Measurements from ENCODE around the gene NACA2.

The NACA2 gene

DNA sequence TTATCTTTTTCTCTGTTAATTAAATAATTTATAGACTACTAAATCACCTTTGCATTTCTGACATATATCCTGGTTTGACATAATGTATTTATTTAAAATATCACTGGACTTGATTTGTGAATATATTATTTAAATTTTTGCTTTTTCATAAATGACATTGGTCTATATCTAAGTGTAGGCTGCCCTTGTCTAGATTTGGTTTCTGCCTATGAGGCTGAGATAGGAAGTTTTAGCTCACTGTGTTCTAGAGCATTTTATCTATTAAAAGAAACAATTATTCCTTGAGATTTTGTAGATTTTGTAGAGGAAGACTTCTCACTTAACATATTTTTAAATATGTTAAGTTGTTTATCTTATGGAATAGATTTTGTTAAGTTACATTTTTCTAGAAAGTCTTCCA, 43.9 kb downstream of the NACA2 start:
- no peak for DNase-seq (ENCODE audit: low read depth in 2 of 2)

DNA sequence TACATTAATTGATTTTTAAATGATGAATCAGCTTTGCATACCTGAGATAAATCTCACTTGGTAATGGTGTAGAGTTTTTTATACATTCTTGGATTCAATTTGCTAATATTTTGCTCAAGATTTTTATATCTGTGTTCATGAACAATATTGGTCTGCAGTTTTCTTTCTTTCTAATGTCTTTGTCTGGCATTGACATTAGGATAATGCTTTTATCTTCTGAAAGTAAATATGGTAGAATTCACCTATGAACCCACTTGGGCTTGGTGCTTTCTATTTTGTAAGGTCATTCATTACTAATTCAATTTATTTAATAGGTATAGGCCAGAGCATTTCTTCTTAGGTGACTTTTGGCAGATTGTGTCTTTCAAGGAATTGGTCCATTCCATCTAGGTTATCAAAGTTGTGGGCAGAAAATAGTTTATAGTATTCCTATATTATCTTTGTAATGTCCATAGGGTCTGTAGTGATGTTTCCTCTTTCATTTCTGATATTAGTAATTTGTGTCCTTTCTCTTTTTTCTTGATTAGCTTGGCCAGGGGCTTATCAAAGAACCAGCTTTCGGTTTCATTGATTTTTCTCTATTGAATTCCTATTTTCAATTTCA, 45.6 kb downstream of the NACA2 start:
- no peak for DNase-seq (ENCODE audit: low read depth in 2 of 2)

DNA sequence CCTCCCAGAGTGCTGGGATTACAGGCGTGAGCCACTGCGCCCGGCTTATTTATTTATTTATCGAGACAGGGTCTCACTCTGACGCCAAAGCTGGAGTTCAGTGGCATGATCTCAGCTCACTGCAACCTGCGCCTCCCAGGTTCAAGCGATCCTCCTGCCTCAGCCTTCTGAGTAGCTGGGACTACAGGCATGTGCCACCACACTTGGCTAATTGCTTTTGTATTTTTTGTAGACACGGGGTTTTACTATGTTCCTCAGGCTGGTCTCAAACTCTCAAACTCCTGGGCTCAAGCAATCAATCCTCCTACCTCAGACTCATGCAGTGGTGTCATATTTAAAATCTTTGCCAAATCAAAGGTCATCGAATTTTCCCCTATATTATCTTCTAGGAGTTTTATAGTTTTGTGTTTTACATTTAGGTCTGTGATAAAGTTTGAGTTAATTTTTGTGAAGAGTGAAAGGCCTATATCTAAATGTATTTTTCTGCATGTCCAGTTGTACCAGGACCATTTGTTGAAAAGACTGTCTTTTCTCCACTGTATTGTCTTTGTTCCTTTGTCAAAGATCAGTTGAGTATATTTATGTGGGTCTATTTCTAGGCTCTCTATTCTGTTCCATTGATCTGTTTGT, 47.1 kb downstream of the NACA2 start:
- DNase-seq (ENCODE audit: low read depth in 2 of 2), result no peak

DNA sequence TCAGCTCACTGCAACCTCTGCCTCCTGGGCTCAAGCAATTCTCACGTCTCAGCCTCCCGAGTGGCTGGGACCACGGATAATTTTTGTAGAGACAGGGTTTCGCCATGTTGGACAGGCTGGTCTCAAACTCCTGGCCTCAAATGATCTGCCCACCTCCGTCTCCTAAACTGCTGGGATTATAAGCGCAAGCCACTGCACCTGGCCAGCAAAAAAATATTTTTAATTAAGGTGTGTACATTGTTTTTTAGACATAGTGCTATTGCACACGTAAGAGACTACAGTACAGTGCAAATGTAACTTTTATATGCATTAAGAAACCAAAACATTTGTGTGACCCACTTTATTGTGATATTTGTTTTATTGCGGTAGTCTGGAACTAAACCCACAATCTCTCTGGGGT, 49.0 kb downstream of the NACA2 start:
- no peak for DNase-seq (ENCODE audit: low read depth in 2 of 2)

DNA sequence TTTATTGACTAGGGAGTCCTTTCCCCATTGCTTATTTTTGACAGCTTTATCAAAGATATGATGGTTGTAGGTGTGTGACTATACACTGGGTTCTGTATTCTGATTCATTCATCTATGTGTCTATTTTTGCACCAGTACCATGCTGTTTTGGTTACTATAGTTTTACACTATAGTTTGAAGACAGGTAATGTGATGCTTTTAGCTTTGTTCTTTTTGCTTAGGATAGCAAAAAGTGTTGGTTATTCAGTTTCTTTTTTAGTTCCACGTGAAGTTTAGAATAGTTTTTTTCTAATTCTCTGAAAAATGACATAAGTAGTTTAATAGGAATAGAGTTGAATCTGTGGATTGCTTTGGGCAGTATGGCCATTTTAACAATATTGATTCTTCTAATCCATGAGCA, 50.1 kb downstream of the NACA2 start:
- no peak for DNase-seq (ENCODE audit: low read depth in 2 of 2)

All from stimulated activated CD4-positive, alpha-beta T cell treated with anti-CD3 and anti-CD28 coated beads, Interleukin-4, amount 100 ng/mL, for 48 hours (primary cell).